ENCODE data around the gene IGF2BP3.

DNA sequence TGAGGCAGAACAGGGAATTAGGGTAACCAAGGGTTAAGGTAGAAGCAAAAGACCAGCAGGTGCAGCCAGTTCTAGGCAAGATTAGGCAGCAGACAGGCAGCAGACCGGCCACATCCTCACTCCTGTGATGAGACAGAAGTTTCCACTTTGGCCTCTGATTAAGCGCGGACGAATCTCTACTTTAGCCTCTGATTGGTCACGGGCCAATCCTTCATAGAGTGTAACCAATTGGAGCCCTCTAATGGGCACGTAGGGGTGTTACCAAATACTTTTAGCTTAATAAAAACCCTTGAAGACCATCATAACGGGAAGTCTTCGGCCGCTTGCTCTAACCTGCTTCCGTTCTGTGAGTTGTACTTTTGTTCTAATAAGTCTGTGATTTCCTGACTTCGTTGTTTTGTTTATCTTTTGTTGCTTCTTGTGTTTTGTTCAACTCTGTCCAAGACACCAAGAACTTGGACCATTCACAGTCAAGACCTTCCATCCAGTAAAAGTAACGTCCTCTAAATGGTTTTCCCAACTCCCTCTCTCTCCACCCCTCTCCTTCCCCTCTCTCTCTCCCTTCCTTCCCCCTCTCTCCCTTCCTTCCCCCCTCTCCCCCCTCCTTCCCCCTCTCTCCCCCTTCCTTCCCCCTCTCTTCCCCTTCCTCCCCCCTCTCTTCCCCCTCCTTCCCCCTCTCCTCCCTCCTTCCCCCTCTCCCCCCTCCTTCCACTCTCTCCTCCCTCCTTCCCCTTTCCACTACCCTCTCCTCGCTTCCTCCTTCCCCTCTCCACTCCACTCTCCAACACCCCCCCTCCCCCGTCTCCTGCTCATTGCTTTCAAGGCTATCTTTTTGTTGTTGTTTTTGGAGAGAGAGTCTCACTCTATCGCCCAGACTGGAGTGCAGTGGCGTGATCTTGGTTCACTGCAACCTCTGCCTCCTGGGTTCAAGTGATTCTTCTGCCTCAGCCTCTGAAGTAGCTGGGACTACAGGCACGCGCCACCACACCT is 184.3 kb downstream of the IGF2BP3 start:
- TF ChIP-seq, protein P1, sequence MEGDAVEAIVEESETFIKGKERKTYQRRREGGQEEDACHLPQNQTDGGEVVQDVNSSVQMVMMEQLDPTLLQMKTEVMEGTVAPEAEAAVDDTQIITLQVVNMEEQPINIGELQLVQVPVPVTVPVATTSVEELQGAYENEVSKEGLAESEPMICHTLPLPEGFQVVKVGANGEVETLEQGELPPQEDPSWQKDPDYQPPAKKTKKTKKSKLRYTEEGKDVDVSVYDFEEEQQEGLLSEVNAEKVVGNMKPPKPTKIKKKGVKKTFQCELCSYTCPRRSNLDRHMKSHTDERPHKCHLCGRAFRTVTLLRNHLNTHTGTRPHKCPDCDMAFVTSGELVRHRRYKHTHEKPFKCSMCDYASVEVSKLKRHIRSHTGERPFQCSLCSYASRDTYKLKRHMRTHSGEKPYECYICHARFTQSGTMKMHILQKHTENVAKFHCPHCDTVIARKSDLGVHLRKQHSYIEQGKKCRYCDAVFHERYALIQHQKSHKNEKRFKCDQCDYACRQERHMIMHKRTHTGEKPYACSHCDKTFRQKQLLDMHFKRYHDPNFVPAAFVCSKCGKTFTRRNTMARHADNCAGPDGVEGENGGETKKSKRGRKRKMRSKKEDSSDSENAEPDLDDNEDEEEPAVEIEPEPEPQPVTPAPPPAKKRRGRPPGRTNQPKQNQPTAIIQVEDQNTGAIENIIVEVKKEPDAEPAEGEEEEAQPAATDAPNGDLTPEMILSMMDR (IDR thresholded peaks at IDR 0.05) = no peak
- TF ChIP-seq POLR2A (IDR thresholded peaks at IDR 0.05) = no peak
